GM13976 (cell line): ENCODE measurements around the gene CD302.

Experiments
- DNase-seq: peaks from one replicate; pipeline ENCODE4 v3.0.0; 2012; ENCODE audit warnings: low spot score
- CTCF ChIP-seq: IDR thresholded peaks from 2 replicates; pipeline ENCODE4 v1.5.1; 2012; ENCODE audit warnings: borderline replicate concordance, mild to moderate bottlenecking; ENCODE audit not compliant: insufficient read depth; ENCODE audit errors: extremely low read depth, missing control alignments, control extremely low read depth
- in situ Hi-C: fragments of 300-500 bp; cut with MboI; formaldehyde crosslinking; loops from one replicate; pipeline ENCODE4 v1.12.0; 2022; ENCODE audit warnings: low sequenced_read_pairs, mixed read lengths, inconsistent platforms; ENCODE audit not compliant: unreplicated experiment

Gene CD302

DNA sequence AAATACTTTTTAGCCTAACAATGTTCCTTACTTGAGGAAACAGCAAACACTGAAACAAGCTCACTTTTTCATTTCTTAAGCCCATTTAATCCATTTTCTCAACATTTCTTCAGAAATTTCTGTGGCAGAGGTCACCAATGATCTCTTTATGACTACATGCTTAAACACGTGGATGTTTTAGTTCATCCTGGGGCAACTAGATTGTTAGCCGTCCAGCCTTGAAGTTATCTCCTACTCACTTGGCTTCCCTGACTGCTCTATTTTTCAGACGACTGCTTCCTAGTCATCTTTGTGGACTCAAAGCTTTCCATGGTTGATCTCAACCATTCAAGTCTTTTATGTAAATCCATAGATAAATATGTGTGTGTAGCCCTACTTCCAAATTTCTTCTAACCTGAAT, 24.1 kb downstream of the CD302 start:
- DNase-seq, result no peak
- in situ Hi-C loops, result no loop called here
- TF ChIP-seq CTCF, result no peak

DNA sequence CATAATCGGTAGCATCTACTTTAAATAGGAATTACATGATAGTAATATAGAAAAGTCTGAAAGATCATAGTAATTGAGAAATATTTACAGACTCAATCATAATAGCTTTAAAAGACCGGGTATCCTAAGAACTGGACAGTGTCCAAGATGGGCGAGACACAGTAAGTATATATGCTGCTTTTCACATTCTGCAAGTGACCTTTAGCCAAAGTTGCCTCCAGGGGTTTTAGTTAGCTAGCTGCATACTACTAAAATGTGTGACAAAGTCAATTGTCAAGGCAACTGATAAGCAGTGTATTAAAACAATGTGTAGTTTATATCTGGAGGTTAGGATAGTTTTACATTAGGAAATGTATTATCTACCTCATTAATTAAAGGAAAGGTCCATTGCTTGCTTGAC, 24.6 kb downstream of the CD302 start:
- no peak for DNase-seq
- in situ Hi-C loops, result no loop called here
- TF ChIP-seq CTCF, result no peak

GRCh38 chr2:159769147-159769546, 28.9 kb downstream of the CD302 start:
- DNase-seq, result no peak
- in situ Hi-C loops, result no loop called here
- TF ChIP-seq CTCF, result no peak

GRCh38 chr2:159762075-159762474, 35.9 kb downstream of the CD302 start:
- no peak for DNase-seq
- no peak for TF ChIP-seq CTCF
- in situ Hi-C loops, result no loop called here

GRCh38 chr2:159760326-159760725, 37.7 kb downstream of the CD302 start:
- no peak for TF ChIP-seq CTCF
- no peak for DNase-seq
- in situ Hi-C loops, result no loop called here

GRCh38 chr2:159759577-159759976, 38.4 kb downstream of the CD302 start:
- TF ChIP-seq CTCF, result no peak

GRCh38 chr2:159758686-159759085, 39.3 kb downstream of the CD302 start:
- in situ Hi-C loops, result no loop called here
- TF ChIP-seq CTCF, result no peak
- DNase-seq, result no peak

More at GRCh38 chr2:159759577-159759976, 38.4 kb downstream of the CD302 start:
- DNase-seq, result no peak
- in situ Hi-C loops, result no loop called here
